GM19467 (cell line): ENCODE data around the gene BCL7B.
A peak's percentile ranks its signal among the peaks of the same experiment; 100 is the strongest.
"Not testable (repeated sequence)": the region's sequence is repeated elsewhere in the genome, so short reads cannot be mapped to it uniquely, and the experiment has no call there.

Experiments
- ATAC-seq: cut with Tn5 transposase; IDR thresholded peaks from one replicate; pipeline ENCODE4 v1.9.1; 2021; ENCODE audit warnings: mild to moderate bottlenecking, moderate library complexity; ENCODE audit not compliant: unreplicated experiment

Gene BCL7B

GRCh38 chr7:73537051-73537450, 20.4 kb downstream of the BCL7B start:
- ATAC-seq = no peak

- no peak for ATAC-seq
Observed at GRCh38 chr7:73536479-73536878, 21.0 kb downstream of the BCL7B start.

GRCh38 chr7:73535918-73536317, 21.6 kb downstream of the BCL7B start:
- not testable (repeated sequence) for ATAC-seq

GRCh38 chr7:73533742-73534141, 23.7 kb downstream of the BCL7B start:
- no peak for ATAC-seq

- ATAC-seq = no peak
Observed at GRCh38 chr7:73532224-73532623, 25.3 kb downstream of the BCL7B start.

- ATAC-seq = no peak
Observed at GRCh38 chr7:73530800-73531199, 26.7 kb downstream of the BCL7B start.

GRCh38 chr7:73526896-73527821, 30.3 kb downstream of the BCL7B start:
- no peak for ATAC-seq

- ATAC-seq = not testable (repeated sequence)
Observed at GRCh38 chr7:73526158-73526494, 31.4 kb downstream of the BCL7B start.

GRCh38 chr7:73522105-73522872, 35.2 kb downstream of the BCL7B start, which contains the start of gene BAZ1B:
BAZ1B (minus strand) TSS chr7:73522293; CDS start chr7:73521933, 360 bp downstream.
- ATAC-seq = peak; percentile 86

- peak; percentile 26 for ATAC-seq
Observed at GRCh38 chr7:73521636-73522104, 35.8 kb downstream of the BCL7B start.

- no peak for ATAC-seq
Observed at GRCh38 chr7:73520673-73521635, 36.5 kb downstream of the BCL7B start.

- ATAC-seq = no peak
Observed at GRCh38 chr7:73519867-73520672, 37.4 kb downstream of the BCL7B start.

GRCh38 chr7:73518470-73518869, 39.0 kb downstream of the BCL7B start:
- no peak for ATAC-seq

GRCh38 chr7:73517241-73517995, 40.1 kb downstream of the BCL7B start:
- no peak for ATAC-seq

GRCh38 chr7:73515178-73515577, 42.3 kb downstream of the BCL7B start:
- ATAC-seq = no peak

GRCh38 chr7:73512018-73512780, 45.3 kb downstream of the BCL7B start:
- ATAC-seq = no peak

- no peak for ATAC-seq
Observed at GRCh38 chr7:73509463-73509862, 48.0 kb downstream of the BCL7B start.

- no peak for ATAC-seq
Observed at GRCh38 chr7:73507556-73507955, 49.9 kb downstream of the BCL7B start.
